Activated CD8-positive, alpha-beta memory T cell treated with anti-CD3 and anti-CD28 coated beads, Interleukin-2, amount 50 U/mL, for 24 hours (primary cell): Measurements from ENCODE around the gene GRK1.

Source experiments
- DNase-seq: peaks from one replicate; pipeline ENCODE4 v3.0.0-alpha.2; 2020; ENCODE audit errors: extremely low read depth

Gene GRK1

DNA sequence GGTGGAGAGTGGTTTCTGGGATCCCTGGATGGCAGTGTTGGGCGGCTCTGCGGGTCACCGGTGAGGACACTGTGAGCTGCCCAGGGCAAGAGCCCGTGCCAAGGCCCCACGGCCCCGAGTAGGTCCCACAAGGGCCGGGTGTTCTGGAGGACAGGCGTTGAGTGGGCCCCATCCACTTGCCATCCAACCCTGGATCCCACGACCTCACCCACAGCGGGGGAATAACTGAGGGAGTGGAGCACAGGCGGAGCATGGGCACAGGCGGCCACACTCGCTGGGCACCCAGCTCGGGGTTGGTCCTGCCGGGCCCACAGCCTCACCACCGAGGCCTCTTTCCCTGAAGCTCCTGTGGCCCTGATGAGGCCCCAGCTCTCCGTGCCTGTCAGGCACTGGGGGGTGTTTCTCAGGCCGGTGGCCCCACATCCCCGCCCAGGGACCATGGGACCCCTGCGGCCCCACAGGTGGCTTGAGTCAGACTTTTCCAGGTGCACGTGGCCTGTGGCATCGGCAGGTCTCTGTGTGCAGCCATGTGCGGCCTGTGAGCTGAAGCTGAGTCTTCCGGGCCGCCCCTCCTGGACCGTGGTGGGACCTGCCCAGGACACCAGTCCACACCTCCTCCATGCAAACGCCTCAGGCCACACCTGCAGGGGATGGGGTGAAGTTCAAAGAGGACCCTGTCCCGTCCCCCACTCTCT lies 108.6 kb downstream of the GRK1 start:
- DNase-seq = no peak

DNA sequence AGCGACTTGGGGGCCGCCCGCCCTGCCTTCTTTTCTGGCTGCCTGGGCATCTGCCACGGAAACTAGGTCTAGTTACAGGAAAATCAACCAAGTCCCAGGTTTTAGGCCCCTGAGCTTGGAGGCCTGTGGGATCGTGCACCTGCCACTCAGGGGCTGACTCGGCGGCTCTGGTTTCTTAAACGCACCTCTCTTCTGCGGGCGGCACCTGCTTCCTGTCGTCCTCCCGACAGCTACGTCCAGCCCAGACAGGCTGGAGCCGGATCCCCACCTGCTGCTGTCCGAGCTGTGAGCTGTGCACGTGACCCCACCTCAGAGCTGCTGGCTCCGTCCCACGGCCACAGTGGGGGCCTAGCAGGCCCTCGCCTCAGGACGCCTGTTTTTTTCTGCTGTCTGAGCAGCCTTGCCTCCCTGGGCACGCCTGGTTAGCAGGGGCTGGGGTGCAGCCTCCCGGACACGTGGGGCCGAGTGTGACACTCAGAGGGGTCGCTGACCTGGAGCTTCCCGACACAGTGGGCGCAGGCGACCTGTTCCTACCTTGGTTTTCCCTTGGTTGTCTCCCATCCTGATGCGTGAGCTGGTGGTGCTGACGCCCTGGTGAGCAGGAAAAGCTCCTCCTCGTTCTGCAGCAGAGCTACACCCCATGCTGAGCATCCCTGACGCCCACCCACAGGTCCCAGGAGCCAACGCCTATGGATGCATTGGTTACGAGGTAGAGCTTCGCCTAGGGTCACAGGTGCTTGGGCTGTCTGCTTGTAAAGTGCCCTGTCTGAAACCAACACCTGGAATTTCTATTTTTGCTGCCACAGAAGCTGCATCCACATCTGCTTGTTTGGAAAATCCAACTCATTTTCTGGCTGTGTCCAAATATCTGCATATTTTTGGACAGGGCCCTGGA lies 109.5 kb downstream of the GRK1 start:
- no peak for DNase-seq

DNA sequence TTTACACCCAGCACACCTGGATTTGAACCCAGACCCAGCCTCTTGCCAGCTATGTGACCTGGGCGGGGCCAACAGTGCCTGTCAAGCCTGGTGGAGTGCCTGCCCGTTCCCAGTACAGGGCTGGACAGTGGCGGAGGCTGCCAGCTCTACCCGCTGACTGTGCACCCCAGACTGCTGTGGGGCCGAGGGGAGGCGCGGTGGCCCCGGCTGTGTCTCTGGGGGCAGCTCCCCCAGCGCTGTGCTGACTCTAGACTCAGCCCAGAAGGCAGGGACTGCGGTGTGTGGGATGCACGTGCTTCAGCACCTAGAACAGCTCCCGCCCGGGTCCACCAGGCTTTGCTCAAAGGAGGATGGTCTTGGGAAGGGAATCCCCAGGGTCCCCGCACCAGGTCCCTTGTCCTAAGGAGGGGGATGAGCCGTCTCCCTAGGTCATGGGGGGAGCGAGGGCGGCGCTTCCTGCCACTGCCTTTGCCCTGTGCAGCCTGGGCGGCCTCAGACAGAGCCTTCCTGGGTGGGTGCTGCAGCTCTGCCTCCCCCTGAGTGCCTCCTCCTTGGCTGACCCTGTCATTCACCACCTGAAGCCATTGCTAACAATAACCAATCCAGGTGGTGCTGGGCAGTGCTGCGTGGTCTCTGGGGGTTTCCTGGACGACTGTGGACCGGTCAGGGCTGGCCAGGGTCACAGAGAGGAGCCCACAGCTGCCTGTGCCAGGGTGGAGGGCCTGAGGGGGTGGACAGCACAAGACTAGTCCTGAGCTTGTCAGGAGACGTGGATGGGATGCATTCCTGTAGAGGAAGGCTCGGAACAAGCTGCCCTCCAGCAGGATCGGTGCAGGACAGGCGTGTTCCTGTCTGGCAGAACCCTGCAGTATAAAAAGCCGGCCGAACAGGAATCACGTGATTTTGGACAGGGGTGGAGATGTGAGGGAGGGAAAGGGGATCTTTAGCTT lies 110.6 kb downstream of the GRK1 start:
- no peak for DNase-seq

DNA sequence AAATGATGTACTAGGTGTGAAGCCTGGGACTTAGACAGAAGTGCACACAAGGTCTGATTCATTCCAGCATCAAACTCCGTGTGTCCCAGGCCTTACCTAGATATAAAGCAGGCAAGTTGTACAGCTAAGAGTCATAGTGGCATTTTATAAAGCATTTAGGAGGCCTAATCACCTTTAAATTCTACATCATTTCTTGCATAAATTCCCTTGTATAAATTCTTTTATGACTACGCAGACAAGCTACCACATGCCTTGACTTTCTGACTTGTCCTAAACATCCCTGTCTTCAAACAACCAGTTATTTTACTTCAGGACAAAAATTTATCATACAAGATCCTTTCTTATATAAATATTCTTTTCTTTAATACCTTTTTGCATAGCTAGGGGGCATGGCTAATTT lies 114.6 kb downstream of the GRK1 start:
- no peak for DNase-seq

DNA sequence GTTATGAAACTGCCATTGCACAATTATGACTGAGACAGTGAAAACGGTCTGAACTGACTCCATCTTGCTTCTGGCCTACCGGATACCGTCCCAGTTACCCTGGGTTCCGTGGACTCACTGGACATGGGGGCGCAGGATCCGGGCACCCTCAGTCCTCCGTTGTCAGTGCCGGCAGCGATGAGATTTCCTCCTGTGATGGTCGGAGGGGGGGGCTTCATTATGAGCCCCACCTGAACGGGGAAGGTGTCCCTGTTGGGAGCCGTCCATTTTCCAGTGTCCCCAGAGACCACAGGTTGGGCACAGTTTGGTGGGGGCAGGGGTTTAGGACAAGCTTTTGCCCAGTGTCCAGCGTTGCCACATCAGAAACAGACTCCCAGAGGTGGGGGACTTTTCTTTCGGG lies 115.5 kb downstream of the GRK1 start:
- DNase-seq = no peak

DNA sequence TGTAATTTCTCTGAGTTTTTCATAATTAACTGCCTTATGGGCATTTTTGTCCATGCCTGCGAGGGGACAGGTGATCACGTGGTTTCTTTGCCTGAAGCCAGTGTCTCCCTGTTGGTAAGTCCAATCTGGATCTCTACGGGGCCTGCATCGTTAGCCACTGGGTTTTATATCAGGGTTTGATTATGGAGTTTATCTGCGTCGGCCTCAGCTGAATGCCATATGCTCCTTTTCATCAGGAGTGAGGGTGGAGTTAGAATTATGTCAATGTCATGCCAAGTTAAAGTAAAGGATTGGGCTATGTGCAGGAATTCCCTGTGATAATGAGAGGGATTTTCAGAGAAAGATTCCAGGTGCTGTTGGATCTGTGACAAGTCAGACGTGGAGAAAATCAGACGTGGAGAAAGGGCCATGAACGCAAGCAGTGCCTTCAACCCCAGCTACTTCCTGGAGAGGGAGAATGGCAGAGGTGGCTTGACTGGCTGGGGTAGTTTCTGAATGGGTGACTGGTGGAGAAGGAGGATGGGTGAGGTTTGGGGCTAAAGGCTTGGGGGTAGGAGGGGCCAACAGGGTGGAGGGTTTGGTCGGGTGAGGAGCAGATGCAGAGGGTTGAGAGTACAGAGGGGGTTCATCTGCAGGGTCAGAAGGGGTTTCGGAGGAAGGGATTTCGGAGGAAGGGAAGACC lies 116.3 kb downstream of the GRK1 start:
- no peak for DNase-seq

DNA sequence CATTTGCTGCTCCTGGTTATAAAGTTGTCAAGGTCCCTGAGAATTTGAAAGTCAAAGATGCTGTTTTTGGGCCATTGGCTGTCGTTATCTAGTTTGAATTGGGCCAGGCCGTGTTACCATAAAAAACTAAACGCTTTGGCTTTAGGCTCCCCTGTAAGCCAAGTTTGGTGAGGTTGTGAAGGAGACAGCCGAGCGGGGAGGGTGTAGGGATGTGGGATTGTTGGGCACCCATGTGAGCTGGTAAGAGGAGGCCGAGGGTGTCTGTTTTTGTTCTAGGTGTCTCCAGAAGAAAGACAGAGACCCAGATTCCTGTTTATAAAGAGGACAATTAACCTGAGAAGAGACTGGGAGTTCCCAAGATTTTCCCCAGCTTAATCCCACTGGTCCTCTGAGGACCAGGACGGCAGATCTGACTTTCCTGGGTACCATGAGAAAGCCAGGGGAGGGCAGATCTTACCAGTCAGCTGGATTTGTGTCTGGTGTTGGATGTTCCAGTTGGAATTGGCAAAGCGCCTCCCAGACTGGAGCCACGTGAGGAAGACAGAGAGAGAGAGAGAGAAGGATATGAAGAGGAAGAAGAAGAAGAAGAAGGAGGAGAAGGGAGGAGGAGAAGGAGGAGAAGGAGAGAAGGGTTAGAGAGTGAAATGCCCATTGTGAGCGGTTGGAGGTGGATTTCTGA lies 117.1 kb downstream of the GRK1 start:
- no peak for DNase-seq

DNA sequence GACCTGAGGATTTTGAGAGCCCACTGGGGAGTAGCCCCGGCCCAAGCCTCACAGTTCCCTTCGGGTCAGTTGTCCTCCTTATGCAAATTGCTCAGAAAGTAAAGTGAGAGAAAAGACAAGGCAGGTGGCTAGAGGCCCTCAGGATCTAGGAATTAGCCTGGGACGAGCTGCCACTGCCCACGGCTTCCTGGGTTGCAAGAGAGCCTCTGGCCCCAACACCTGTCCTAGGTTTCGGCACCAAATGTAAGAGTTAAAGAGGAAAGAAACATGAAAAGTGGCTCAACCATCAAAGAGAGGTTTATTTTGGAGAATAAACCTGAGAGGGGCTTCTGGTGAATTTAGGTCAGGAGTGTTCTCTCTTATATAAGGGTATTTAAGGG lies 117.6 kb downstream of the GRK1 start:
- DNase-seq = no peak

DNA sequence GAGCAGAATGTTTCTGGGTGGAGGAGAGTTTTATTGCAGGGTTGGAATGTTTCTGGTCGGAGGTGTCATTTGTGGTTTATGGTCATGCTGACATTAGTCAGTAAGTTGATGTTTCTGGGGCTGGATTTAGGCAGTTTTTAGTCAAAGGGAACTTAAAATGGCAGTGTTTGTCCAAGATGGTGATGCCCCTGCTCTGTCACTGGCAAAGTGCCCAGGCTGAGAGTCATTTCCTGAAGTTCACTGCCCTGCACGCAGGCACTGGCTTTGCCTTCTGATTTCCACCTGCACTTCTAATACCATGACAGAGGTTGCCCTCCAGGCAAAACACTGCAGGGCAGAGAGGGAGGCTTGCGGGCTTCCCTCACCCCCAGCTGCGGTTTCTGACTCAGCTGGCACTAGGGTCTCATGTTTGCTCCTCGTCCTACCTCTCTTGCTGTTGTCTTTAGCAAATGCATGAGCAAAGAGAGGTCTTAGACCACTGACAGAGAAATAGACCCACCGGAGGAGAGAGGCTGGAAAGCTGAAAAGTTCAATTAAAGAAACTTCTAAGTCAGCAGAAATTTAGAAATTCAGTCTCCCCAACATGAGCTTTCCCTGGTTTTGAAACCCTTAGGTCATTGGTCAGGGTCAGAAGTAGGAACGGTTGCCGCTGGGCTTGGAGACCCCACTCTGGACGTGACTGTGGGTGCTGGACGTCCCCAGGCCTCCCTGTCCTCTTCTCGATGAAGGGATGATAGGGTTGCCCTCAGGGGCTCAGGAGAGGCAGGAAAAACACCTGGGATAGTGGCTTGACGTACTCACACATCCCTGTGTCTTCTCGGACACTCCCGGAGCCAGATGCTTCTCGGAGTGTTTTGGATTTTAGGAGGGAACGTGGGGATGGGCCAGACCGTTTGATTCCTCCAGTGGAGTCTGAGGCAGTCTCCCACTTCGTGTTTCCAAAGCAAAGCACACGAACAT lies 118.3 kb downstream of the GRK1 start:
- no peak for DNase-seq

DNA sequence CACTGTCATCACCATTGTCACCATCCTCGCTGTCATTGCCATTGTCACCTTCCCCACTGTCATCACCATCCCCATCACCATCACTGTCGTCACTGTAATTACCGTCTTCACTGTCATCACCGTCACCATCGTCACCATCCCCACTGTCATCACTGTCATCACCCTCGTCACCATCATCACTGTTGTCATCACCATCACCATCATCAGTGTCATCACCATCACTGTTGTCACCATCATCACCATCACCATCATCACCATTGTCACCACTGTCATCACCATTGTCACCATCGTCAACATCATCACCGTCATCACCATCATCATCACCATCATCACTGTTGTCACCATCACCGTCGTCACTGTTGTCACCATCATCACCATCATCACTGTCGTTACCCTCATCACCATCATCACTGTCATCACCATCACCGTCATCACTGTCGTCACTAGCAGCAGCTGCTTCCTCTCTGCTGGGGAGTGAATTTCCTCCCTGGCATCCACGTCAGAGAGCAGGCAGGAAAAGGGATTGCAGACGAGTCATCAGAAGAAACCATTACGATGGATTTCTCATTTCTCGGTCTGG lies 119.3 kb downstream of the GRK1 start:
- no peak for DNase-seq
